HG03175 (cell line): ENCODE data around the gene SMIM12.
"Not testable (repeated sequence)": the region's sequence is repeated elsewhere in the genome, so short reads cannot be mapped to it uniquely, and the experiment has no call there.

Experiments
- ATAC-seq: cut with Tn5 transposase; IDR thresholded peaks from one replicate; pipeline ENCODE4 v1.9.1; 2021; ENCODE audit warnings: mild to moderate bottlenecking, moderate library complexity; ENCODE audit not compliant: unreplicated experiment

The SMIM12 gene

DNA sequence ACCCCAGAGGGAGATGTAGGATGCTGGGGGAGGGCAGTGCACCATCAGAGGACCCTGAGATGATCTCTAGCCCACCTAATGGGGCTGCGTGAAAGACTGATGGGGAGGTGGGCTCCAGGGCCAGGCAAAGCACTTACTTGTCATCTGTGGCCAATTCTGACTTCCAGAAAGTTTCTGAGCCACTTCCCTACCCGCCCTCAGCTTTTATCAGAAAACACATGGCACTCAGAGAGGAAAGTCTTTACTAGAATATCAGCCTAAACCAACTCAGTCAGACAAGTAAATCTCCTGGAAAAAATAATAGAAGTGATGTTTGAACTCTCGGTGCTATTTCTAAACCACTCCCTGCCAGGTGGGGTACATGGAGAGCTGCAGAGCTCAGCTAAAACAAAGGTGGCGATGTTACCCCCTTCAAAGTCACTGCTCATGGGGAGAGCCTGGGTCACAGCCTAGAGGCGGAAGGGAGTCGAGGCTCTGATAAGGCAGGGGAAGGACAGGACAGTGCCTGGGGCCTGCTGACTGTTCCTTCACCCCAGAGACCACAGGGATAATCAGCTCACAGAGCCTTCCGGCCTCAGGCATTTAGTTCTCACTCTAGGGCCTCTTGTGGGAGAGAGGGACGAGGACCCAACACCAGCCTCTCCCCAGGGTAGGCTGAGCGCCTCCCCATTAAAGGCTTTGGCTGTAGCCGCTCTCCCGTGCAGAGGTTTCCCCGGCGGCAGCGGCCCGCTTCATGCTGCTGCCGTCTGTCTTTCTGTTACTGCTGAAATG is 14.2 kb downstream of the SMIM12 start:
- no peak for ATAC-seq

DNA sequence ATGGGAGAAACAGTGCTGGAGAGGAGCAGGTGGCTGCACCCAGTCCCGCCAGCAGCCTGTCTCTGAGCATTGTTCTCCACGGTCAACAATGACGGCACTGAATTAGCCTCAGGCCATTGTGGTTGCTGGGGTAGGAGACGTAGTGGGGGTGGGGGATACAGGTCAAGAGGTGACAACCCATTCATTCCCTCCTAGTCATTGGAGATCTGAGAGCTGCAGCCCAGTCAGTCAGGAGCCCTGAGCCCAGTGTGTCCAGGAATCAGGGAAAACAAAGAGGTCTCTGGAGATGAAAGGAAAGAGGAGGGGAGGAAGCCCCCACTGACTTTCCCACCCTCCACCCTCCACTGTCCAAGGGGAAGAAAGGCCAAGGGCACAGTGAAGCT is 15.3 kb downstream of the SMIM12 start:
- ATAC-seq = no peak

DNA sequence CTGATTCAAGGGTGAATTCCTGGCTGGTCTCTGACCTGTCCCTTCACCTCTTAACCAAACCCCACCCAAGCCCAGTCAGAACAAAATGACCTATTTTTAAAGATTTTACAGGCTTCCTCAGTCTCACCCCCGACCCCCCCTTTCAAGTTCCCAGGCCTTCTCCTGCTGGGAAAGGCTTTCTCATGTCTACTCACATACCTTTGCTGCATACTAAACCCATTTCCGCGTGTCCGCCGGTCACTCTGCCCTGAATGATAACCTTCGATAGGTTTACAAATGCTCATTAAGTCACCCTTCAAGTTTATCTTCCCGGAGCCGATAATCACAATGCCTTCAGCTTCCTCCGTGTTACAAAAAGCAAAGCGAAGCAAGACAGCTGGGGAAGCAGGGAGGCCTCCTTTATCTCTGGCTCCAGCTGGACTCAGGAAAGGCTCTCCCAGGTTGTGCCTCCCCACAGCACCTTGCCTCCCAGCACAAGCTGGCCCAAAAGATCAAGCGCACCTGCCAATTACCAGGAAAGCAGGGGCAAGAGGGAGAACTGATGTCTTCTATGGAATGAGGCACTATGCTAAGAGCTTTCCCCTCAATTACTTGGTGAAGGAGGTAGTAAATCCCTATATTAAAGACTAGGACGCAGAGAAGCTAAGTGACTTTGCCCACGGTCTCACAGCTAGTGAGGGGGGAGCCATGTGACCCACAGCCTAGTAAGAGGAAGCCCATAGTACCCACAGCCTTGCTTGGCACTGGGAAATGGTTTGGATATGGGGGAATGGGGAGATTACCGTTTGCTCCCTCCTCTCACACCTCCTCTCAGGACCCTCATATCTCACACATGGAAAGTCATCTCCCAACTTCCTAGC is 15.9 kb downstream of the SMIM12 start:
- no peak for ATAC-seq

DNA sequence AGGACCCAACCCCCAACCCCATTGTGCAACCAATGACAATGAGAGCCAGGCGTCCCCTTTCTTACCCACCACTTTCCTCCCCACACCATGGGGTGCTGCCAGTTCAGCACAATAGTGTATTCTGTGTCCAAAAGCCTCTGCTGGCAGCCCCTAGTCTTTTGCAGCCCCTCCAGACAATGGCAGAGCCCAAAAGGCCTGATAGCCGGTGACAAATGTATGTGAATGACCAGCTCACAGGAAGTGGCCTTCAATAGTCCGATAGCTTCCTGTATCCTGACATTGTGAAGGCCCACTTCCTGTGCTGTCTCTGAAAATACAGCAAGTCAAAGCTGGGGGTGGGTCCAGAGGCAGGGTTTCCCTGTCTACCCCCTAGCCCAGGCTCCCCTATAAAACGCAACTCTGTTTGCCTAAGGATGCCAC is 16.6 kb downstream of the SMIM12 start:
- ATAC-seq = no peak

DNA sequence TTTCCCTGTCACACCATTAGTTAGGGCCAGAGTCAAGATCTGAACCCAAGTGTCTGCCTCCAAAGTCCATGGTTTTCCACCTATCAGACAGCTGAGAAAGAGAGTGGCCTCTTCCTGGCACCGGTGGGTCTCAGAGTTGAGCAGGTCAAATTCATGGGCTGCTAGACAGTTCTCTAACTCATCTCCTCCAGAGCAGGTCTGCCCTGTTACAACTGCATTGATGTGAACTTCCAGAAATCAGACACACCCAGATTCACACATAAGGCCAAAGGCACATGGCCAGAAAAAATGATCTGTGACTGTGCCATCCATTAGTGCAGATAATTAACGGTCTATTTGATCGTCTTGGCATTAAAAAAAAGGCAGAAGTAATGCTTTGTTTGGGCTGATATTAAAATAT is 17.5 kb downstream of the SMIM12 start:
- no peak for ATAC-seq

DNA sequence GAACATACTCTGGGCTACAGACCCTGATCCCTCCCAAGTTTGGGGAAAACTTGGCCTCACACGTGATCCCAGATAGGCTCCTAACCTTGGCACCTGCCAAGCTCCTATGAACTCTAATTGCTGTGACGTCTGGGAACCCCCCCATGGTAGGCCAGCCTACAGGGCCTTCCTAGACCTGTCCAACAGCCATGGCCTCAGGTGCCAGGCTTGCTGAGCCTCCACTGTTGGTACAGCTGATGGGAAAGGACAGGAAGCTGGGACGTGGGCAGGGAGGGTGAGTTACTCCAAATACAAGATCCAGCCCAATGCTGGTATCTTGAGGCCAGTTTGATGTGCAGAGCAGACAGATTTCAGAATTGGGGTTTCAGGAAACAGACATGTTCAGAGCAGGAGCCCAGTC is 19.1 kb downstream of the SMIM12 start:
- ATAC-seq = no peak

DNA sequence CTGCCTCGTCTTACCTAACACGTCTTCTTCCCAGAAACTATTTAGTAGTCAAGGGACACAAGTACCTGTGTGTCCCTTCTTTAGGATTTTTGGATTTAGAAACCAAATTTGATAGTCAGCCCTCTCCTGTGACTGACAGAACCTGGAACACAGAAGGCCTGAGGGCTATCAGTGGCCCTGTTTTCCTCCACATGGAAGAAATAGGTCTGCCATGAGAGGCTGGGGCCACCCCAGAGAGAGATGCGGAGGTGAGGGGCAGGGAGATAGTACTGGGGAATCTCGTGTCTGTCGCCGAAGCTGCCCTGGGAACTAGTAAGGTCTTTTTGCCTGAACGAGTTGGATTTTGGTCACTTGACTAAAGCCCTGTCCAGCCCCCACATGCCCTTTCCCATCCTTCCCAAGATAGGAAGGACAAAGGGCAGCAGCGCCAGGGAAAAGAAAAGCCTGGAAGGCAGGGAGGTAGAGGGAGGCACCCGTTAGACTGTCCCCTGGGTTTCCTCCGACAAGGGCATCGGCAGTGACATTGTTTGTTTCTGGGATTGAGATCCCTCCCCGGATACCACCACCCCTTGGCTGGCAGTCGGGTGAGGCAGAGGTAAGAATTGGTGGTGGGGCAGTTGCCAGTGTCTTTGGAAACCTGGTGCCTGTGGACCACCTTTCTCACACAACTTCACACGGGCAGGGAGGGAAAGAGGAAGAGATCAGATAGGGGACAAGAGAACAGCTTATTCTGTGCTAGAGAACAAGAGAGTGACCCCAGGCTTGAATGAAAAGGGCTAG is 19.8 kb downstream of the SMIM12 start:
- ATAC-seq = no peak

DNA sequence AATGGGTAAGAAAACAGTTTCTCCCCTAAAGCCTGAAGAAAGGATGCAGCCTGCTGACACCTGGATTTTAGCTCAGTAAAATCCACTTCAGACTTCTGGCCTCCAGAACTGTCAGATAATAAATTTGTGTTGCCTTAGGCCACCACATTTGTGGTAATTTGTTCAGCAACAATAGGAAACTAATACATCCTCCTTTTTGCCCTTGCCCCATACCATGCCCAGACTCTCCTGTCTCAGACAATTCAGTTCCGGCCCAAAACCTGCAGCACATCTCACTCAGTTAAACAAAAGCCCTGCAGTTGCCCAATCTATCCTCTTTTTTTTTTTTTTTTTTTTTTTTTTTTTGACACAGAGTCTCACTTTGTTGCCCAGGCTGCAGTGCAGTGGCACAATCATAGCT is 25.8 kb downstream of the SMIM12 start:
- no peak for ATAC-seq

DNA sequence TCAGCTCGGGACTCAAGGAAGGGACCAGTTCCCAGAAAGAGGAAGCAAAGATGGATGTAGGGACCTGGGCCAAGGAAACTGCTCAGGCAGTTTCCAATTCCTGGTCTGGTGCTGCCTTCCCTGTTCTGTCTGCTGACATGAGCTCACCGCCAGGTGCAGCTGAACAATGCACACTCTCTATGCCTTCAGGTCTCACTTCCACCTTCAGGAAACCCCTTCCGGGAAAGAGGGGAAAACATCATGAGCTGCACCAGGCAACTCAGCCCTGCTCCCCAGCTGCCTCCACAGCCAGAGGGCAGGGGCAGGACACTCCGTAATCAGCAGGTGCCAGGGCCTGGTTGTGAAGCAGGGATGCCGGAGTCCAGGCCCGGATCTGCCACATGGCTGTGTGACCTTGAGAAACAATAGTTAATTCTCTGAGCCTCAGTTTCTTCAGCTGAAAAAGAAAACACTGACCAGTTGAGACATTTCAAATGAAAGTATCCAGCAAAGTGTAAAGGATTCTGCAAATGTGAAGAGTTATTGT is 27.8 kb downstream of the SMIM12 start:
- ATAC-seq = no peak

DNA sequence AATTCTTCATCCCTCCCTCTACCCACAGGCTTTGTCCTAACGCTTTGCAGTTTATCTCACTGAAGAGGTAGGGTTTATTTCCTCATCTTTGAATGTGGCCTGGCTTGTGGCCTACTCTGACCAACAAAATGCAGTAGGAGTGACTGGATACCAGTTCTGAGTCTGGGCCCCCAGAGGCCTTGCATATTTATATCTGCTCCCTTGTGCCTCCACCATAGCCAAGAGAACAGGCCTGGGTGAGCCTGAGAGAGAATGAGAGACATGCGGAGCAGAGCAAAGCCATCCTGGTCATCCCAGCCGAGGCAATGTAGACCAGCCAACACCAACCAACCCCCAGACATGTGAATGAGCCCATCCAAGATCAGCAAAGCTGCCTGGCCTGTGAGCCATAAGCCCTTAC is 30.3 kb downstream of the SMIM12 start:
- ATAC-seq = no peak

DNA sequence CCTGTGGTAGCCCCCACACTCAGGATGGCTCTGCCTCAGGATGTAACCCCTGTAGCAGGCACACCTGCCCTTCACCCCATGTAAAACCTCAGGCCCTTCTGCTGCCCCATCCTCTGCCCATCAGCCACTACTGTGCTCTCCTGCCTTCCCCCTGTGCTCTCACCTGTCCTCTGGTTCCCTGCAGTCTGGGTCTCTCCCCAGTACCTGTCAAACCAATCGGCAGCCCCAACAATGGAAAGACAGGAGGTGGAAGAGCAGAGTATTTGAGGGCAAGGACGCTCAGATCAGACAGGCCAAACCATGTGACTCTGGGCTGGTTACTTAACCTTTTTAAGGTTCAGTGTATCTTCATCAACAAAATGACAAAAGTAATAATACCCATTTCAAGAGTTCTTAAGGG is 30.9 kb downstream of the SMIM12 start:
- ATAC-seq = no peak

DNA sequence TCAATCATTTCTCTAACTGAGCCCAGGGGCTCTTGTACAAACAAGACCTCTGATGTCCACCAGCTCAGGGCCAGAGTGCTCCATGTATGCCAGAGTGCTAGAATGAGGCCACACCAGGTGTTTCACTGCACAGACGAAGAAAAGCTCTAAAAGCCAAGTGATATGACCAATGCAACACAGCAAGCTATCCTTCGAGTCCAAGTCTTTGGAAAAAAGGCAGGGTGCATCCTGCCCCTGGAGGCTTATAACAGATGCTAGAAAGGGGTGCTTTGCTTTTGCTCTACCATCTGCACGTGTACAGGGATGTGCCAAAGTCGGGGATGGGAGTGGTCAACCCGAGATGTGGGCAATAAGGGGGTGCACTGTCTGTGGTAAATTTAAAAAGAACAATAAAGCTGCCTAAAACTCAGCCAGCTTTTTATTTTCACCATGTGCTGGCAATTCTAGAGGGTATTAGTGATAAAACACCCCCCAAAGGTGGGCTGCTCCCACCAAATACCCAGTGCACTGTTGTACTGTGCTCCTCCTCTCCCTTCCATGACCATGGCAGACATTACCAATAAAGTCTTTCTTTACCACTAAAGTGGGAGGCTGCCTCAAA is 32.1 kb downstream of the SMIM12 start:
- no peak for ATAC-seq

DNA sequence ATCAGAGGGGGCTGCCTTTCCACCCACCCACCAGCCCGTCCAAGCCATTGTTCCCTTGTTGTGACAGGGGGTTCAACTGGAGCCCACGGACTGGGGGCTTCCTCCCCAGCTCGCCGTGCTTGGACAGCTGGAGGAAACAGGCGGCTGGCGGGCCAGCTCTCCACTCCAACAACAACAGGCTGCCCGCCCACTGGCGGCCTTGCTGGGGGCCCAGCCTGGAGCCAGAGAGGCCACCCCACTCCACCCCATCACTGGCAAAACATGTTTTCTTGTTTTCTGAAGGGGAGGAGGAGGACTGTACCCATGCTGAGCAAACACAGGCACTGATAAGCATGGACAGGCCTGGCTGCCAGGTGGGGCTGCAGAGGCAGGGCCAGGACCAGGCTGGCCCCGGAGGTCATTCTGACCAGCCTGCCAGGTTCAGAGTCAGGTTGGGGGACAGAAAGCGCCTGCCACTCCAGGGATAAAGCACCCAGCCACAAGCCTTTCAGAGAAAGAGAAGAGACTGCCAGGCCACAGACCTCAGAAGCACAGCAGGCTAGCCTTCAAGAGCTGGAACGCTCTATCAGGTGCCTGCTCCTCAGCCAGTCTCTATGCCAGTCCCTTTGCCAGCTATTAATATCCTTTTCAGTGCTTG is 34.0 kb downstream of the SMIM12 start:
- ATAC-seq = no peak

DNA sequence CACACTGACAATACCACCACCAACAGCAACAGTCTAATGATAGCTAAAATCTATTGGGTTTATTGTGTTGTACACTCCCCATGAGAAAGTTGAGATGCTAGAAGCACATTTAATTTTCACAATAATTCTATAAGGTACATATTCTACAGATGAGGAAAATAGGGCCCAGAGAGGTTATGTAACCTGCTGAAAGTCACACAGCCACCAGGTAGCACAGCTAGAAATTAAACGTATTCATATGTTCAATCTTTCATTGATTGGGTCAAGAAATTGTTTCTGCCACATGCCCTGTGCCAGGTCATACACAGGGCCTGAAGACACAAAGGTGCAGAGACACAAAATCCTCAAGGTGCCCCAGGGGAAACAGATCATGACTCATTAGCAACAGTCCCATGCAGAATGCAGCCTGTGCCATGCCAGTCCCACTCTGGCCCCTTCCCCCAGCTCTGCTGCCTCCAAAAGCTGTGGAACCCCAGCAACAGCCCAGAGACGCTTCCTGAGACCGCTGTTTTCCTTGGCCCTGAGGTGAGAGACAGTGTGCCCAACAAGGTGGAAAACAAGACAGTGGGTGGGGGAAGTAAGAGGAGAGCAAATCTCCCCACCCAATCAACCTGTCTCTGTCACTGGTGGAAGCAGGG is 34.6 kb downstream of the SMIM12 start:
- no peak for ATAC-seq

DNA sequence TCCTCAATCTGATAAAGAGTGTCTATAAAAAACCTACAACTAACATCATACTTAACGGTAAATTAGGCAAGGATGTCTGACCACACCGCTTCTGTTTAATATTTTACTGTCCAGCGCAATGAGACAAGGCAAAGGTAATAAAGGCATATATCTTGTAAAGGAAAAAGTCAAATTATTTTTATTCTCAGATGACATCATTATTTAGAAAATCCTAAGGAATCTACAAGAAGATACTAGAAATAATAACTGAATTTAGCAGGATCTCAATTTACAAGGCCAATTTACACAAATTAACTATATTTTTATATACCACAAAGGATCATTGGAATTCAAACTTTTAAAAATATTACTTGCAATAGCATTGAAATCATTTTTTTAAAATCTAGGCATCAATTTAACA is 37.3 kb downstream of the SMIM12 start:
- no peak for ATAC-seq

DNA sequence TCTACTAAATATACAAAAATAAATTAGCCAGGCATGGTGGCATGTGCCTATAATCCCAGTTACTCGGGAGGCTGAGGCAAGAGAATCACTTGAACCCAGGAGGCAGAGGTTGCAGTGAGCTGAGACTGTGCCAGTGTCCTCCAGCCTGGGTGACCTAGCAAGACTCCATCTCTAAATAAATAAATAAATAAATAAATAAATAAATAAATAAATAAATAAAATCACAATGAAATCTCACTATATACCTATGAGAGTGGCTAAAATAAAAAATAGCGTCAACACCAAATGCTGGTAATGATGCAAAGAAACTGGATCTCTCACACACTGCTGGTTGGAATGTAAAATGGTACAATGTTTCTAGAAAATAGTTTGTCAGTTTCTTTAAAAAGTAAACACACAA is 40.7 kb downstream of the SMIM12 start:
- not testable (repeated sequence) for ATAC-seq

DNA sequence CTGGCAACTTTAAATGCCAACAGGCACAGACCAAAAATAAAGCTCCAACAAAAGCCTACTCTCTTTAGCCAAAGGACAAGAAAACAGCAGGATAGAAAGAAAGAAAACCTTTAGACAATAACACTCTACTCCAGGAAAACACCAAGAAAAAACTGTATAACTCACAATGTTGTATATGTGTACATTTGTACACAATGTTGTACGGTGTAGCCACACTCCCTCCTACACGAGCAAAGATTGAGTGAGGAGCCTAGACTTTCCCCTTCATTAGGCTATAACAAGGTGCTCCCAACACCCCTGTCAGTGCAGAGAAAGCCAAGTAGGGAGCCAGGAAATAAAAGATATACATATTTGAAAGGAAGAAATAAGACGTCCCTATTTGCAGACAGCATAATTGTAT is 42.8 kb downstream of the SMIM12 start:
- no peak for ATAC-seq

DNA sequence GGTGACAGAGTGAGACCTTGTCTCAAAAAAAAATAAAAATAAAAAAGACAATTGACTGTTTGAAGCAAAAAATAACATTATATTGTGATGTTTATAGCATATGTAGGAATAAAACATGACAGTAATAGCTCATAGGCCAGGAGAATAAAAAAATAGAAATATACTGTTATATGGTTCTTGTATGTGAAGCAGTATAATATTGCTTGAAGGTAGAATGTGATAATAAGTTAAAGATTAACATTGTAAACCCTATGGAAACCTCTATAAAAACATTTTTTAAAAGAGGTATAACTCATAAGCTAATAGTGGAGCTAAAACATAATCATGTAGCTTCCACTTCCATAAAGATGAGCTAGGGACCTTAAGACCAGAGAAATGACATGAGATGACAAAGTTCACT is 43.2 kb downstream of the SMIM12 start:
- no peak for ATAC-seq

DNA sequence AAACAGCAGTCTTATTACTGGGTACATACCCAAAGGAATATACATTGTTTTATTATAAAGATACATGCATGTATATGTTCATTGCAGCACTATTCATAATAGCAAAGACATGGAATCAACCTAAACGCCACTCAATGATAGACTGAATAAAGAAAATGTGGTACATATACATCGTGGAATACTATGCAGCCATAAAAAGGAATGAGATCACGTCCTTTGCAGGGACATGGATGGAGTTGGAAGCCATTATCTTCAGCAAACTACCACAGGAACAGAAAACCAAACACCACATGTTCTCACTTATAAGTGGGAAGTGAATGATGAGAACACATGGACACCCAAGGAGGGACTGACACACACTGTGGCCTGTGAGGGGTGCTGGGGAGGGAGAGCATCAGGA is 48.8 kb downstream of the SMIM12 start:
- not testable (repeated sequence) for ATAC-seq
